Body of pancreas (tissue), 4 donors: Measurements from ENCODE around the gene FAM193A.

Source experiments
- CTCF ChIP-seq, 7 experiments: fragments of 450-650 bp in 4 of 7; fragments of 200-600 bp in 3 of 7; sonication (generic) in 3 of 7; IDR thresholded peaks; one replicate each; pipeline ENCODE4 v1.5.1; 2016 to 2019; ENCODE audit warnings: antibody characterized with exemption in 7 of 7
- POLR2A ChIP-seq, 3 donors: fragments of 450-650 bp; IDR thresholded peaks; one replicate each; pipeline ENCODE4 v1.6.1; 2016; ENCODE audit warnings: antibody characterized with exemption in 3 of 3, mild to moderate bottlenecking in 2 of 3

- TF ChIP-seq CTCF (IDR thresholded peaks at IDR 0.05) (no peak), POLR2A (IDR thresholded peaks at IDR 0.05) (no peak)
These were observed 225.6 kb downstream of the FAM193A start for GRCh38 chr4:2762048-2762447.
